Colonic mucosa (tissue), 4 donors: ENCODE results near the gene DCBLD1. TPM values are rescaled to one million over a fixed set of nuclear protein-coding genes. Genes with fewer than 3 reads are reported as not detected.

Experiments
- DNase-seq: peaks from one replicate; pipeline ENCODE4 v3.0.0-alpha.2; 2020
- H3K27ac ChIP-seq: fragments of 200-600 bp; one replicate; pipeline ENCODE4 v1.8.0; 2021
- H3K27me3 ChIP-seq: fragments of 200-600 bp; one replicate; pipeline ENCODE4 v1.8.0; 2021
- H3K36me3 ChIP-seq: fragments of 200-600 bp; one replicate; pipeline ENCODE4 v1.8.0; 2021
- H3K4me1 ChIP-seq: fragments of 200-600 bp; one replicate; pipeline ENCODE4 v1.8.0; 2021; ENCODE audit warnings: mild to moderate bottlenecking
- H3K4me3 ChIP-seq: fragments of 200-600 bp; one replicate; pipeline ENCODE4 v1.8.0; 2021
- H3K9ac ChIP-seq, 2 donors: one replicate each; pipeline ENCODE4 v1.7.0; 2013; ENCODE audit warnings: control low read depth in 2 of 2, low read depth in 2 of 2, low read length in 2 of 2
- H3K9me3 ChIP-seq: fragments of 200-600 bp; one replicate; pipeline ENCODE4 v1.8.0; 2021
- intact Hi-C: fragments of 100-400 bp; cut with DNase I; formaldehyde crosslinking; loops from one replicate; pipeline ENCODE4 v1.14.1; 2022
- total RNA-seq, 2 donors: library from RNA; stranded (reverse); fragmentation: NEBNext Ultra II Directional in 1 of 2; extraction: Animal tissue kit (Norgen Biotek cat#: 25700) in 1 of 2; gene quantifications; one replicate each; pipeline ENCODE4 v1.2.1, GENCODE V29; 2021
- TF ChIP-seq, protein P1 (sequence below): fragments of 200-600 bp; IDR thresholded peaks from one replicate; pipeline ENCODE4 v1.8.0; 2022; ENCODE audit warnings: antibody characterized with exemption, mild to moderate bottlenecking
- donor health status: healthy.
- donor health status: DM: no; HTN: no; CAD: no.
- donor health status: DM: no; HTN: no; CAD: no.

DCBLD1 gene
- total RNA-seq, 2 donors from 2014 or later, result 16.3 to 17.2 TPM

DNA sequence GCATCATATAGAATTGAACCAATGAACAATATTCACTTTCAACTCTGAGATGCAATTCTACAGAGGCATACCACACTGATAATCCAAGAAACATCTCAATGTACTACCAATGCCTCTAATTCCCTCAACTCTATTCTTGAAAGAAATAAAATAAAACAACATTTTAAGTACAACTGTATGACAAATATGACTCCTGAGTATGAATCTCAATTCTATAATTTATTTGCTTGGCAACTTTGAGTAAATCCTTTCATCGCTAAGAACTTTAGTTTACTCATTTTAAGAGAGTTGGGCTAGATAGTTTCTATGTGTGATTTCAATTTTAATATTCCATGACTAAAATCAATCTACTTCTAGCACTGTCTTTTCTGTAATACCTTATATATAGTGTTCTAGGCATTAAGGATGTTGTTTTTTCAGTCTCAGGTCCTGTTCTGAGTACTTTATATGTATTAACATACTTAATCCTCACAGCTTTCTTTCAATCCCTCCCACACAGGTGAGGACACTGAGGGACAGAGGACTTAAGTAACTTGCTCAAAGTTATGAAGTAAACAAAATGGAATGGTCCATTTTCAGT, 86.4 kb downstream of the DCBLD1 start:
- intact Hi-C loops, result no loop called here
- Histone ChIP-seq H3K27ac (no peak overlapping the region), H3K4me3 (no peak overlapping the region), H3K4me1 (no peaks in the 10 kb centered on the region), H3K9me3 (no peaks in the 10 kb centered on the region), H3K27me3 (no peaks in the 10 kb centered on the region), H3K36me3 (peaks cover 9% of the 10 kb centered on the region), H3K9ac (no peak overlapping the region)
- TF ChIP-seq, protein P1, sequence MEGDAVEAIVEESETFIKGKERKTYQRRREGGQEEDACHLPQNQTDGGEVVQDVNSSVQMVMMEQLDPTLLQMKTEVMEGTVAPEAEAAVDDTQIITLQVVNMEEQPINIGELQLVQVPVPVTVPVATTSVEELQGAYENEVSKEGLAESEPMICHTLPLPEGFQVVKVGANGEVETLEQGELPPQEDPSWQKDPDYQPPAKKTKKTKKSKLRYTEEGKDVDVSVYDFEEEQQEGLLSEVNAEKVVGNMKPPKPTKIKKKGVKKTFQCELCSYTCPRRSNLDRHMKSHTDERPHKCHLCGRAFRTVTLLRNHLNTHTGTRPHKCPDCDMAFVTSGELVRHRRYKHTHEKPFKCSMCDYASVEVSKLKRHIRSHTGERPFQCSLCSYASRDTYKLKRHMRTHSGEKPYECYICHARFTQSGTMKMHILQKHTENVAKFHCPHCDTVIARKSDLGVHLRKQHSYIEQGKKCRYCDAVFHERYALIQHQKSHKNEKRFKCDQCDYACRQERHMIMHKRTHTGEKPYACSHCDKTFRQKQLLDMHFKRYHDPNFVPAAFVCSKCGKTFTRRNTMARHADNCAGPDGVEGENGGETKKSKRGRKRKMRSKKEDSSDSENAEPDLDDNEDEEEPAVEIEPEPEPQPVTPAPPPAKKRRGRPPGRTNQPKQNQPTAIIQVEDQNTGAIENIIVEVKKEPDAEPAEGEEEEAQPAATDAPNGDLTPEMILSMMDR, result no peak
- DNase-seq, result no peak

- intact Hi-C loops, result no loop called here
Observed at GRCh38 chr6:117573006-117573680, 90.7 kb downstream of the DCBLD1 start.

GRCh38 chr6:117574198-117574597, 91.7 kb downstream of the DCBLD1 start:
- no peaks in the 10 kb centered on the region for H3K9me3 ChIP-seq
- no peak for DNase-seq
- intact Hi-C loops, result no loop called here
- no peak overlapping the region for H3K27ac ChIP-seq
- no peaks in the 10 kb centered on the region for H3K27me3 ChIP-seq
- no peak overlapping the region for H3K9ac ChIP-seq
- H3K36me3 ChIP-seq, result no peaks in the 10 kb centered on the region
- no peak overlapping the region for H3K4me3 ChIP-seq
- TF ChIP-seq, protein P1, result no peak
- H3K4me1 ChIP-seq, result no peaks in the 10 kb centered on the region

More at GRCh38 chr6:117573006-117573680, 90.7 kb downstream of the DCBLD1 start:
- Histone ChIP-seq H3K9ac (no peak overlapping the region), H3K9me3 (no peaks in the 10 kb centered on the region), H3K27me3 (no peaks in the 10 kb centered on the region), H3K4me1 (no peaks in the 10 kb centered on the region), H3K4me3 (no peak overlapping the region), H3K36me3 (peaks cover 5% of the 10 kb centered on the region), H3K27ac (no peak overlapping the region)
- DNase-seq, result no peak
- TF ChIP-seq, protein P1, result no peak

DNA sequence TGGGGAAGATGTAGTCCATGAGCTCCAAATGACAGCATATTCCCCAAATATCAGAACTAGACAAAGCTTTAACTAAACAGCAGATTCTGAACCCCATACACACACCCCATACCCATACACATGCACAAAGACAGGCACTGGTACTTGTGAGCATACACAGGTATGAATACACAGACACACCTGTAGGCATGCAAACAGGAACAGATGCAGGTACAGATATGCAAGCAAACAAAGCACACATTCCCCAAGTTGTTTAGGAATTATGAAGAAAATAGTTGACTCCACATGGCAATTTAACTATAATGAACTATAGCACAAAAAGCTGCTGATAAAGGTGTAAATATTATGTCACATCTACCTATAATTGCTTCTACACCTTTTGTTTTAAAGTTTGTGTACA, 103.2 kb downstream of the DCBLD1 start:
- H3K9ac ChIP-seq, result no peak overlapping the region
- H3K4me1 ChIP-seq, result no peaks in the 10 kb centered on the region
- H3K27ac ChIP-seq, result no peak overlapping the region
- TF ChIP-seq, protein P1, result no peak
- no peak overlapping the region for H3K4me3 ChIP-seq
- DNase-seq, result no peak
- peaks cover 4% of the 10 kb centered on the region for H3K36me3 ChIP-seq
- H3K27me3 ChIP-seq, result no peaks in the 10 kb centered on the region
- no peaks in the 10 kb centered on the region for H3K9me3 ChIP-seq
- intact Hi-C loops, result no loop called here

- Histone ChIP-seq H3K9ac (no peak overlapping the region), H3K27ac (no peak overlapping the region)
Observed at GRCh38 chr6:117590447-117590846, 108.0 kb downstream of the DCBLD1 start.

More at GRCh38 chr6:117590447-117590846, 108.0 kb downstream of the DCBLD1 start:
- H3K36me3 ChIP-seq, result peaks cover 4% of the 10 kb centered on the region
- peaks cover 5% of the 10 kb centered on the region for H3K4me1 ChIP-seq
- DNase-seq, result no peak
- TF ChIP-seq, protein P1, result no peak
- H3K27me3 ChIP-seq, result no peaks in the 10 kb centered on the region
- no peaks in the 10 kb centered on the region for H3K9me3 ChIP-seq
- no peak overlapping the region for H3K4me3 ChIP-seq
- intact Hi-C loops, result no loop called here
